Measurements from ENCODE around the gene ACOXL. TPM values are rescaled to one million over a fixed set of nuclear protein-coding genes. Genes with fewer than 3 reads are reported as not detected.

Gene ACOXL
- total and polyA plus RNA-seq, 9 of the 15 experiments (the other 6 are each of a cell fraction or from before 2014, with no cell fraction given): 0.31 to 0.56 TPM; not detected in 7

DNA sequence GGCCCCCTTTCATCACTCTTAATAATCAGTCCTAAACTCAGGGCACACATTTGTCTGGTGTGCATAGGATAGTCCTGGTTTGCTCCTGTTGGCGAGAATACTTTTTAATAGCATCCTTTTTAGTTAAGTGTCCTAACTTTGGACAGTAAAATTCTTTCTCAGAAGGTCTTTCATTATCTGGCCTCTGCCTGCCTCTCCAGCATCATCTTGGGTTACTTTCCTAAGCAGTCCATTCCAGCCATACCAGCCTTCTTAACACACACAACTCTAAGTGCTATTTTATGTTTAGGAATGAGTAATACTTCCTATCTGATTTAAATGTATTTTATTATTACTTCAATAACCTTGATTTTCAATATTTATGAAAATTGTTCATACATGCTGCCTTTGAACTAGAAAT, 151.0 kb downstream of the ACOXL start:
- ATAC-seq: no peak
- no peaks in the 10 kb centered on the region for H3K4me1 ChIP-seq (replicated peaks in 1 of 2; ENCODE audit: control insufficient read depth in 2 of 2, insufficient read depth in 2 of 2, low read length in 2 of 2)
- no peaks in the 10 kb centered on the region for H3K9me1 ChIP-seq (ENCODE audit: control insufficient read depth, insufficient read depth, low read length)
- H3K27ac ChIP-seq (ENCODE audit: extremely low read depth, low read depth, low read length): no peak overlapping the region
- no peak for FAIRE-seq
- no peak for DNase-seq (ENCODE audit: extremely low read depth in 1 of 4, low spot score in 3 of 4)
- no peaks in the 10 kb centered on the region for H3K9me3 ChIP-seq (replicated peaks; ENCODE audit: control insufficient read depth, insufficient read depth, low read depth, low read length)
- 0% methylated on average over 1 of the region's 1 CpG for WGBS (ENCODE audit: insufficient coverage, low coverage, missing lambda C conversion rate)
- no peak overlapping the region for H3K4me2 ChIP-seq (ENCODE audit: insufficient read depth, low read length)
- no peak overlapping the region for H2AFZ ChIP-seq (ENCODE audit: low read depth, low read length)
- POLR2A ChIA-PET: no interaction called here
- CTCF ChIA-PET (ENCODE audit: low intra/inter-chr PET ratio): no interaction called here
- peaks cover 0 to 5% of the 10 kb centered on the region in 2 experiments; a peak in 2 of 5 replicates for H3K27me3 ChIP-seq (ENCODE audit: control insufficient read depth in 2 of 2, insufficient read depth in 2 of 2, low read length in 2 of 2)
- no peaks in the 10 kb centered on the region for H4K20me1 ChIP-seq (replicated peaks; ENCODE audit: control insufficient read depth, insufficient read depth, low read length)
- intact Hi-C loops (cut with micrococcal nuclease) (no loop called here), in situ Hi-C loops (cut with MboI) (no loop called here)
- no peaks in the 10 kb centered on the region for H3K36me3 ChIP-seq (ENCODE audit: control insufficient read depth, insufficient read depth, low read length)
- BruUV-seq (replicated peaks): no TSS peak
- H3K9ac ChIP-seq (ENCODE audit: insufficient read depth in 1 of 2, low read depth in 2 of 2, low read length in 2 of 2): no peak overlapping the region
- H3K4me3 ChIP-seq: no peak overlapping the region
- H3K79me2 ChIP-seq (ENCODE audit: control insufficient read depth, insufficient read depth, low read length): no peaks in the 10 kb centered on the region
- TF ChIP-seq POU5F1 (IDR thresholded peaks at IDR 0.05; ENCODE audit: borderline replicate concordance, low read depth, low read length, partially characterized antibody) (no peak), PHTF2 (CRISPR knock-in tag; IDR thresholded peaks at IDR 0.05) (no peak), BMI1 (IDR thresholded peaks at IDR 0.05; ENCODE audit: low read length) (no peak), NFYB (IDR thresholded peaks at IDR 0.05; ENCODE audit: extremely low read depth, insufficient read length) (no peak), SLC30A9 (CRISPR knock-in tag; IDR thresholded peaks at IDR 0.05) (no peak), KAT7 (CRISPR knock-in tag; IDR thresholded peaks at IDR 0.05; ENCODE audit: borderline replicate concordance) (no peak), BCLAF1 (IDR thresholded peaks at IDR 0.05; ENCODE audit: borderline replicate concordance in 1 of 2, control insufficient read depth in 1 of 2, low read depth in 2 of 2, low read length in 1 of 2) (no peak), CHD4 (IDR thresholded peaks at IDR 0.05; ENCODE audit: insufficient read depth, insufficient replicate concordance, low read depth, low read length, poor library complexity, severe bottlenecking) (no peak), HMG20B (CRISPR knock-in tag; IDR thresholded peaks at IDR 0.05) (no peak), SNRNP70 (optimal IDR thresholded peaks at IDR 0.05; ENCODE audit: low read depth, low read length) (no peak), JUNB (CRISPR knock-in tag; conservative IDR thresholded peaks at IDR 0.05) (no peak), CBX8 (IDR thresholded peaks at IDR 0.05; ENCODE audit: borderline replicate concordance, extremely low read depth, low read depth, low read length, poor library complexity, severe bottlenecking) (no peak)
- TF ChIP-seq, protein P1, sequence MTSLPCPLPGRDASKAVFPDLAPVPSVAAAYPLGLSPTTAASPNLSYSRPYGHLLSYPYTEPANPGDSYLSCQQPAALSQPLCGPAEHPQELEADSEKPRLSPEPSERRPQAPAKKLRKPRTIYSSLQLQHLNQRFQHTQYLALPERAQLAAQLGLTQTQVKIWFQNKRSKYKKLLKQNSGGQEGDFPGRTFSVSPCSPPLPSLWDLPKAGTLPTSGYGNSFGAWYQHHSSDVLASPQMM (CRISPR knock-in tag; IDR thresholded peaks at IDR 0.05): no peak
- TF ChIP-seq, protein P2, sequence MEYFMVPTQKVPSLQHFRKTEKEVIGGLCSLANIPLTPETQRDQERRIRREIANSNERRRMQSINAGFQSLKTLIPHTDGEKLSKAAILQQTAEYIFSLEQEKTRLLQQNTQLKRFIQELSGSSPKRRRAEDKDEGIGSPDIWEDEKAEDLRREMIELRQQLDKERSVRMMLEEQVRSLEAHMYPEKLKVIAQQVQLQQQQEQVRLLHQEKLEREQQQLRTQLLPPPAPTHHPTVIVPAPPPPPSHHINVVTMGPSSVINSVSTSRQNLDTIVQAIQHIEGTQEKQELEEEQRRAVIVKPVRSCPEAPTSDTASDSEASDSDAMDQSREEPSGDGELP (CRISPR knock-in tag; IDR thresholded peaks at IDR 0.05; ENCODE audit: borderline replicate concordance): no peak
- TF ChIP-seq, protein P3, sequence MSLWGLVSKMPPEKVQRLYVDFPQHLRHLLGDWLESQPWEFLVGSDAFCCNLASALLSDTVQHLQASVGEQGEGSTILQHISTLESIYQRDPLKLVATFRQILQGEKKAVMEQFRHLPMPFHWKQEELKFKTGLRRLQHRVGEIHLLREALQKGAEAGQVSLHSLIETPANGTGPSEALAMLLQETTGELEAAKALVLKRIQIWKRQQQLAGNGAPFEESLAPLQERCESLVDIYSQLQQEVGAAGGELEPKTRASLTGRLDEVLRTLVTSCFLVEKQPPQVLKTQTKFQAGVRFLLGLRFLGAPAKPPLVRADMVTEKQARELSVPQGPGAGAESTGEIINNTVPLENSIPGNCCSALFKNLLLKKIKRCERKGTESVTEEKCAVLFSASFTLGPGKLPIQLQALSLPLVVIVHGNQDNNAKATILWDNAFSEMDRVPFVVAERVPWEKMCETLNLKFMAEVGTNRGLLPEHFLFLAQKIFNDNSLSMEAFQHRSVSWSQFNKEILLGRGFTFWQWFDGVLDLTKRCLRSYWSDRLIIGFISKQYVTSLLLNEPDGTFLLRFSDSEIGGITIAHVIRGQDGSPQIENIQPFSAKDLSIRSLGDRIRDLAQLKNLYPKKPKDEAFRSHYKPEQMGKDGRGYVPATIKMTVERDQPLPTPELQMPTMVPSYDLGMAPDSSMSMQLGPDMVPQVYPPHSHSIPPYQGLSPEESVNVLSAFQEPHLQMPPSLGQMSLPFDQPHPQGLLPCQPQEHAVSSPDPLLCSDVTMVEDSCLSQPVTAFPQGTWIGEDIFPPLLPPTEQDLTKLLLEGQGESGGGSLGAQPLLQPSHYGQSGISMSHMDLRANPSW (CRISPR knock-in tag; IDR thresholded peaks at IDR 0.05): no peak

Data from K562 (cell line).